K562 (cell line): ENCODE measurements around the gene THADA. TPM values are rescaled to one million over a fixed set of nuclear protein-coding genes. Genes with fewer than 3 reads are reported as not detected.

ENCODE experiments used
- ADNP ChIP-seq: fragments of 200-800 bp; sonication (Bioruptor generic); IDR thresholded peaks from 2 replicates; pipeline ENCODE4 v1.6.1; 2016; ENCODE audit warnings: missing genetic modification characterization, missing compliant biosample characterization
- ESRRA ChIP-seq: fragments of 450-650 bp; IDR thresholded peaks from 2 replicates; pipeline ENCODE4 v1.6.1; 2014; ENCODE audit warnings: low read depth, mild to moderate bottlenecking, moderate library complexity, borderline replicate concordance
- FUS ChIP-seq: fragments of 200-400 bp; formaldehyde crosslinking; optimal IDR thresholded peaks from 2 replicates; pipeline ENCODE3; 2017; ENCODE audit warnings: low read depth, low read length
- GMEB1 ChIP-seq: fragments of 250-450 bp; sonication (Bioruptor Pico); IDR thresholded peaks from 2 replicates; pipeline ENCODE4 v1.4.0; 2020; ENCODE audit warnings: mild to moderate bottlenecking
- HDGF ChIP-seq: fragments of 450-650 bp; IDR thresholded peaks from 2 replicates; pipeline ENCODE4 v1.6.1; 2016
- HMBOX1 ChIP-seq: sonication (generic); IDR thresholded peaks from 2 replicates; pipeline ENCODE4 v1.6.1; 2016
- HSF4 ChIP-seq: fragments of 250-450 bp; sonication (Bioruptor Pico); IDR thresholded peaks from 2 replicates; pipeline ENCODE4 v2.1.2; 2022; ENCODE audit warnings: mild to moderate bottlenecking, moderate library complexity, borderline replicate concordance
- KAT8 ChIP-seq: fragments of 450-650 bp; IDR thresholded peaks from 2 replicates; pipeline ENCODE4 v1.6.1; 2016; ENCODE audit warnings: low read depth, mild to moderate bottlenecking
- KDM4B ChIP-seq, 2 experiments: fragments of 450-650 bp in 1 of 2; sonication (generic) in 1 of 2; IDR thresholded peaks; 2 replicates each; pipeline ENCODE4 v1.6.1; 2016 to 2017; ENCODE audit warnings: borderline replicate concordance in 2 of 2, antibody characterized with exemption in 1 of 2, low read depth in 1 of 2, mild to moderate bottlenecking in 1 of 2
- KHSRP ChIP-seq: fragments of 450-650 bp; IDR thresholded peaks from 2 replicates; pipeline ENCODE4 v1.6.1; 2017
- MIER1 ChIP-seq: fragments of 450-650 bp; IDR thresholded peaks from 2 replicates; pipeline ENCODE4 v1.6.1; 2016; ENCODE audit warnings: antibody characterized with exemption, mild to moderate bottlenecking, low read depth
- MTA1 ChIP-seq: fragments of 450-650 bp; IDR thresholded peaks from 2 replicates; pipeline ENCODE4 v1.6.1; 2017; ENCODE audit warnings: borderline replicate concordance
- NONO ChIP-seq, 2 experiments: fragments of 200-400 bp in 1 of 2; fragments of 450-650 bp in 1 of 2; formaldehyde crosslinking in 1 of 2; IDR thresholded peaks; 2 replicates each; pipeline ENCODE4 v1.6.1; 2017; ENCODE audit warnings: low read depth in 2 of 2, mild to moderate bottlenecking in 2 of 2, moderate library complexity in 2 of 2, low read length in 1 of 2
- POLR2AphosphoS2 ChIP-seq: IDR thresholded peaks from 2 replicates; pipeline ENCODE4 v1.6.1; 2012; ENCODE audit warnings: low read length, improper control_type of control experiment
- PTBP1 ChIP-seq: fragments of 200-400 bp; formaldehyde crosslinking; IDR thresholded peaks from 2 replicates; pipeline ENCODE4 v1.6.1; 2017; ENCODE audit warnings: low read depth, low read length
- SIRT6 ChIP-seq: IDR thresholded peaks from one replicate; pipeline ENCODE4 v1.6.1; 2012; ENCODE audit warnings: low read depth, mild to moderate bottlenecking, control low read depth, inconsistent platforms, low read length, moderate library complexity
- SMARCB1 ChIP-seq: IDR thresholded peaks from 2 replicates; pipeline ENCODE4 v1.6.1; 2011; ENCODE audit warnings: improper control_type of control experiment, low read depth; ENCODE audit not compliant: insufficient read length
- SMARCE1 ChIP-seq: fragments of 450-650 bp; IDR thresholded peaks from 2 replicates; pipeline ENCODE4 v1.7.1; 2016; ENCODE audit warnings: mild to moderate bottlenecking
- TARDBP ChIP-seq: fragments of 450-650 bp; IDR thresholded peaks from 2 replicates; pipeline ENCODE4 v1.6.1; 2016
- TCF3 ChIP-seq: sonication (generic); formaldehyde crosslinking; IDR thresholded peaks from 2 replicates; pipeline ENCODE4 v1.4.0; 2020; ENCODE audit warnings: mild to moderate bottlenecking, missing genetic modification reagents
- THRB ChIP-seq: fragments of 450-650 bp; formaldehyde crosslinking; conservative IDR thresholded peaks from 2 replicates; pipeline ENCODE4 v1.4.0; 2022; ENCODE audit warnings: mild to moderate bottlenecking, missing genetic modification characterization
- ZNF146 ChIP-seq: IDR thresholded peaks from one replicate; pipeline ENCODE4 v1.6.1; 2018; ENCODE audit warnings: missing compliant biosample characterization; ENCODE audit not compliant: unreplicated experiment
- ZNF551 ChIP-seq: fragments of 250-450 bp; sonication (Bioruptor Pico); IDR thresholded peaks from 2 replicates; pipeline ENCODE4 v1.5.0; 2021; ENCODE audit warnings: mild to moderate bottlenecking, moderate library complexity
- polyA plus RNA-seq, 8 experiments: library from polyadenylated mRNA; depleted of rRNA in 4 of 8; stranded (reverse) in 5 of 8; unstranded in 3 of 8; fragments of >200 nt; fragmentation: Nextera tagmentation in 2 of 8; fragmentation: Illumina TruSeq in 1 of 8; extraction: Ambion mirVana in 2 of 8; extraction: Trizol in 1 of 8; gene quantifications; 2 replicates each; pipeline versions ENCODE4 v1.2.1 to v1.2.3, GENCODE V29; 2011 to 2014; ENCODE audit warnings: inconsistent platforms in 1 of 8, missing spikeins in 1 of 8
- total RNA-seq, 7 experiments: library from RNA; depleted of rRNA in 6 of 7; stranded (reverse); fragments of >200 nt in 6 of 7; fragmentation: Illumina TruSeq in 2 of 7; extraction: Trizol in 2 of 7; gene quantifications; 2 replicates each; pipeline versions ENCODE4 v1.2.1 to v1.2.3, GENCODE V29; 2011 to 2021; ENCODE audit warnings: low replicate concordance in 1 of 7
- TF ChIP-seq, protein P1 (sequence below): fragments of 250-450 bp; sonication (Bioruptor Pico); IDR thresholded peaks from 2 replicates; pipeline ENCODE4 v1.6.1; 2021; ENCODE audit warnings: mild to moderate bottlenecking

Gene THADA
- total and polyA plus RNA-seq, 9 of the 15 experiments (the other 6 are each of a cell fraction or from before 2014, with no cell fraction given) = 17.8 to 34.7 (median 31.9) TPM

DNA sequence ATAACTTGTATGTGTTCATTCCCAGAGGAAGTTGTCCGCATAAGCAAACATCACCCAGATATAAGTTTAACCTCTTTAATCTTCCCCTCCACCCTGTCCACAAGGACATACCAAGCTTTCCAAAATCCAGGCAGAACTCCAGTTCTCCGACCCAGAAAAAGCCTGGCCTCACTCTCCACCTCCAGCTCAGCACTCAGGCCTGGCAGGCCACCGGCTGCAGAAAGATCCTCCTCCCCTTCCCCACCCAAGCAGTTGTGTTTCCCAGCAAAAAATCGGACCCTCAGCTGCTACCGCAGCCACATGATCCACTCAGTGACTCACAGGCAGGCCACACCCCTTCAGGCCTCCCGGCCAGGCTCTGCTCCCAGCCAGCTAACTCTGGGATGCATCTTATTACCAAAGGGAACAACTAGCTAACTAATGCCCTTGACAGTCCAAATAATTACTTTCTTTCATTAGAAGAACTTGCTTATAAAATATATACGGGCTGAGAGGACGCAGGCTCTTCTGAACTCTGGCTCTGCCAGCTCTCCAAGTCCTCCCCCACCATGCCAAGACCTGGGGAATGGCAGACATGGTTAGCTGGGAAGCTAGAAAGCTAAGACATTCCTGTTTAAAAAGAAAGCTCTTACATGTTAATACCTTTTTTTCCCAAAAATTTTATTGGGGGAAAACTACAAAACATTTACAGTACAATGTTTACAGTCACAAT lies 373.9 kb downstream of the THADA start (continued):
- peak; percentile 58; the same call in 1 of the 2 replicates for TF ChIP-seq SMARCE1
- no peak for TF ChIP-seq FUS
- peak; percentile 96 for TF ChIP-seq POLR2AphosphoS2
- no peak for TF ChIP-seq PTBP1
- no peak for TF ChIP-seq TCF3 (CRISPR knock-in tag)
- TF ChIP-seq, protein P1, sequence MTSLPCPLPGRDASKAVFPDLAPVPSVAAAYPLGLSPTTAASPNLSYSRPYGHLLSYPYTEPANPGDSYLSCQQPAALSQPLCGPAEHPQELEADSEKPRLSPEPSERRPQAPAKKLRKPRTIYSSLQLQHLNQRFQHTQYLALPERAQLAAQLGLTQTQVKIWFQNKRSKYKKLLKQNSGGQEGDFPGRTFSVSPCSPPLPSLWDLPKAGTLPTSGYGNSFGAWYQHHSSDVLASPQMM (CRISPR knock-in tag) = no peak
- 0 out of 4 replicates have a peak, but pooled peaks of 1 of the 2 experiments have one; percentile 66 for TF ChIP-seq KDM4B (IDR thresholded peaks at IDR 0.05; ENCODE audit: borderline replicate concordance in 2 of 2, low read depth in 1 of 2)
- TF ChIP-seq HSF4 (CRISPR knock-in tag) = no peak
- no peak for TF ChIP-seq KHSRP
- no peak for TF ChIP-seq SMARCB1
- no peak for TF ChIP-seq NONO (IDR thresholded peaks at IDR 0.05; ENCODE audit: low read depth in 2 of 2, low read length in 1 of 2)
- TF ChIP-seq KAT8 = no peak
- TF ChIP-seq TARDBP = 0 out of 2 replicates have a peak, but pooled peaks have one; percentile 16
- TF ChIP-seq ADNP (tag) = no peak
- TF ChIP-seq MIER1 = no peak
- peak; percentile 84 for TF ChIP-seq THRB (CRISPR knock-in tag)
- TF ChIP-seq SIRT6 = no peak
- peak; percentile 48; the same call in 1 of the 2 replicates for TF ChIP-seq ESRRA
- TF ChIP-seq HDGF = no peak
- TF ChIP-seq MTA1 = 0 out of 2 replicates have a peak, but pooled peaks have one; percentile 44
- TF ChIP-seq HMBOX1 = peak; percentile 85
- no peak for TF ChIP-seq GMEB1 (CRISPR knock-in tag)
- TF ChIP-seq ZNF551 (CRISPR knock-in tag) = no peak
- TF ChIP-seq ZNF146 (CRISPR knock-in tag) = no peak
